GM21717 (cell line): ENCODE measurements around the gene HTRA3.

Source experiments
- ATAC-seq: cut with Tn5 transposase; IDR thresholded peaks from one replicate; pipeline ENCODE4 v1.9.1; 2021; ENCODE audit warnings: mild to moderate bottlenecking, moderate library complexity; ENCODE audit not compliant: unreplicated experiment

Gene HTRA3

GRCh38 chr4:8265171-8265929 lies 4.2 kb upstream of the HTRA3 start:
- no peak for ATAC-seq

DNA sequence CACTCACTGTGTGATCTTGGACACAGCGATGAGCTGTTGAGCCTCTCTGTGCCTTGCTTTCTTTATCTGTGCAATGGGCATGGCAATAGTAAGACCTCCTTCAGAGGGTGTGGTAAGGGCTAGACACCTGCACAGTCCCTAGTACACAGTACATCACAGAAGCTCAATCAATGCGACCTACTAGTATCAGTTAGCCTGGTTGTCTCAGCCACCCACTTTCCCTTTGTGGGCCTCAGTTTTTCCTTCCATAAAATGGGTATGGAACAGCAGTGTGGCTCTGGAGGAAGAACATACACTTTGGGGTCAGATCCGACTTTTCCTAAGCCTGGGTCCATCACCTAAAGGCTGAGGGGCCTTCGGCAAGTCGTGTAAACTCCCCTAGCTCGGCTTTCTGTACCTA lies 3.5 kb upstream of the HTRA3 start:
- ATAC-seq: no peak

- no peak for ATAC-seq
Observed at GRCh38 chr4:8266508-8266907, 3.0 kb upstream of the HTRA3 start.

DNA sequence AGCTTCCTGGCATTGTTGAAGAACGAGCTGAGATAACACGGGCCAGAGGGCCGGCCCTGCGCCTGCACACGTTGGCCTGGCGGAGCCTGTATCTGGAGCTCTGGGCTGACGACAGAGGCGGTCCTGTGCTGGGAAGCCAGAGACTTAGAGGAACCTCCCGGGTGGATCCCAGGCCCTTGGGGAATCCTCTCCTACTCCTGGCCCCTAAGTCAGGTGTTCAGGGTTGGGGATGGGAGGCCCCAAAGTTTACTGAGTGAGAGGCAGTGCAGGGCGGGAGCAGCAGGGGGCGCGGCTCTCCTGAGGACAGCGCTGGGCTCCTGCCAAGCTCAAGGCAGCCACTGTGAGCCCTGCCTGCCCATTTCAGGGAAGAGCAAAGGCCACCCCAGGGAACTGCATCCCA lies 2.5 kb upstream of the HTRA3 start:
- ATAC-seq: no peak

DNA sequence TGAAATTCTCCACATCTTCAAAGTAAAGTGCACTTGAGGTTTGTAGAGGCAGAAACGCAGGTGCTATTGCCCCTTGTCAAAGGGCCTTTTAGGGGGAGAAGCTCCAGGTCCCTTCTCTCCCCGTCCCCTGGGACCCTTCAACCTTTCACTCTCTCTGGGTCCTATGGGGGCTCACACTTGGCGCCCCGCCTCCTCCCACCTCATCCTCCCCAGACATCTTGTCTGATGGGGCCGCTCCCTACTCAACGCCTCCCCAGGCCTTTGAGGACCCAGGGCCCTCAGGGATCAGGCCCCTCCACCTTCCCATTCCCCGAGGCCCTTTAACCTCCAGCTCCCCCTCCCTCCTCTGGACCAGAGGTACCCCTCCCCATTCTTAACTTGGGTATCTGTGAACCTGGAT lies 1.3 kb upstream of the HTRA3 start:
- no peak for ATAC-seq

- no peak for ATAC-seq
Observed at GRCh38 chr4:8268901-8269534, 536 bp upstream of the HTRA3 start.

GRCh38 chr4:8270418-8270771 lies 841 bp downstream of the HTRA3 start:
- no peak for ATAC-seq

DNA sequence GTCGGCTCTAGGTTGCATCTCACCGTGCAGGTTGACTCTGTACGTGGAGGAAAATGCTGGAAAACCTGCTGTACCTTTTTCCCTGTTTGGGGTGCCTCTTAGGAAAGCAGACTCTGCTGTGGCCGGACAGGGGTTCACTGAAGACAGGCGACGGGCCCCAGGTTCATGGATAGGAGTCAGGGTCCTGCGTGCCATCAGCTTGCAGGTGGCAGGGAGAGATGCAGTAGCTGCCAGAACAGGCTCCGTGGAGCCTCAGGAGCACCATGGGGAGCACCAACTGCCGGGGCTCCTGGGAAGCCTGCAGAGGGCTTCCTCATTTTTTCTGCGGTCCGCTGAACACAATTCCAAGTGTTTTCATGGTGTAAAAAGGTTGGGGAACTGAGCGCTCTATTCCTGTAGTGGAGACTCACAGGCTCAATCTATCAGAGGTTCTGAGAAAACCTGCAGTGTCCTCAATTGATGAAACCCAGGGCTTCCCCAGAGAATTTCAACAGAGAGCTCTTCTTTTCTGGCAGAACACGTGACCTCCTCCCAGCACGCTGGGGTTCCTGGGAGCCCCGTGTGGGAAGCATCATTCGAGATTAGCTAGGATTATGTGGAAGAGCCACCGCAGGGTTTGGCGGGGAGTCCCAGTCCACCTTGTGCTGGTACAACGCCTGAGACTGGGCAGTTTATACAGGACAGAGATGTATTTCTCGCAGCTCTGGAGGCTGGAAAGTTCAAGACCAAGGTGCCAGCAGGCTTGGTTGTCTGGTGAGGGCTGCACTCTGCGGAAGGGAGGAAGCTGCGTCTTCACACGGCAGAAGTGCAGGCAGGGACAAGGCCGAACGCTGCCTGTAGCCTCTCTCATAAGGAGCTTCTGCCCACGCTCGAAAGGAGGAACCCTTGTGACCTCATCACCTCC lies 1.6 kb downstream of the HTRA3 start:
- no peak for ATAC-seq

GRCh38 chr4:8271821-8272220 lies 2.3 kb downstream of the HTRA3 start:
- no peak for ATAC-seq

DNA sequence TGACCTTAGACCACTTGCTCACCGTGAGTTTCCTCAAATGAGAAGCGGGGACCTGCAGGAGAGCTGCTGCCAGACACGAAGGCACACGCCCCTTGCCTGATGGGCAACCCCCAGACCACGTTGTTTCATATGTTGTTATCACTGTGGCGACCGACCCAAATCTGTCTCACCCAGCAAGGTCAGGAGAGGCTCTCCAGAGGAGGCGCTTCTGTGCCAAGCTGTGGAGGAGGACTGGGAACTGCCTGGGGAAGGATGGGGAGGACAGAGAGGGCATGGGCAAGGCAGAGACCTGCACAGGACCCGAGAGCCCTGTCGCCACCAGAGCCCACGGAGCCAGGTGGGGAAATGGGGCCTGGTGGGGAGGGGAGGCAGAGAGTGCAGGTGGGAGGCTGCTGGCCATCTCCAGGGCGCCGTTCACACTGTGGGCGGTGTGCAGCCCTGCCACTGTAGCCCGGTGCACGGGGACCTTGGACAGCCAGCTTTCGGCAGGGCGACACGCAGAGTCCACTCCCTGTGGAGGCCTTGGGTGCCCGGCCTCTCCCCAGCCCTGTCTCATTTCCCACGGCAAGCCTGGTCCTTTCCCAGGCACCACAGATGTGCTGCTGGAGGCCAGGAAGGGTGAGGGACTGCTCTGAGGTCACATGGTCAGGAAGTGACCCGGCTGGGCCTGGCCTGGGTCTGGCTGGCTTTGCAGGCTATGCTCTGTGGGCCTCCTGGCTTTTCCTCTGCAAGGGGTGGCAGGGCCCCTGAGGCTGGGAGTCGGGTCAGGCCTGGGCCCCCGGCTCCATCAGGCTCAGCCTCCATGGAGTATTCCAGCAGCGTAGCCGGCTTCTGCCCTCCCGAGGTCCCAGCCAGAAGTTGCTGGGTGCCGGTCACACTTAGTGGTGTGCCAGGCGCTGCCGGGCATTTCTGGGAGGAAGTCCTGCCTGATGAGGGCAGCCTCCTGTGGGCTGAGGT lies 3.2 kb downstream of the HTRA3 start:
- no peak for ATAC-seq

GRCh38 chr4:8273450-8273849 lies 3.9 kb downstream of the HTRA3 start:
- ATAC-seq: no peak

DNA sequence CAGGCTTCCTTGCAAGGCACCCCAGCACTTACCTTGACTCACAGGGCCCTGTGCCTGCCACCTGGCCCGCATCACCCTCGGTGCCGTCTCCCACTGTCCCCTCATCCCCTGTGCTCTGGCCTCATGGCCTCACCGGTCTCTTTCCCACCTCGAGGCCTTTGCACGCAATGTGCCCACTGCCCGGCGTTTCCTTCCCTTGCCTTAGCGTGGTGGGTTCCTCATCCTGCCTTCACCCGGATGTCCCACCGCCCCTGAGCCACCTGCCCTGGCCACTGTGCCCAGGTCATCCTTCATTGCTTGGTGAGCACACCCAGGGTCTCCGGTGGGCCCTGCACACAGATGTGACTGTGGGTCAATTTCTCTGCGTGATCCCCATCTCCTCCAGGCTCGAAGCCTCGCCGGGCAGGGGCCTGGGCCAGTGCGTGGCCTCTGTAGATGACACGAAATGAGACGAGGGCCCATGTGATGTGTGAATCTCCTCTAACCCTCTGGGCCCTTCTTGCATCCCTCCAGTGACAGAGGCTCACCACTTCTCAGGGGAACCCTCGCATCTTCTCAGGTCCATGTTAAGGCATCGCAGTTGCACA lies 4.6 kb downstream of the HTRA3 start:
- ATAC-seq: no peak

DNA sequence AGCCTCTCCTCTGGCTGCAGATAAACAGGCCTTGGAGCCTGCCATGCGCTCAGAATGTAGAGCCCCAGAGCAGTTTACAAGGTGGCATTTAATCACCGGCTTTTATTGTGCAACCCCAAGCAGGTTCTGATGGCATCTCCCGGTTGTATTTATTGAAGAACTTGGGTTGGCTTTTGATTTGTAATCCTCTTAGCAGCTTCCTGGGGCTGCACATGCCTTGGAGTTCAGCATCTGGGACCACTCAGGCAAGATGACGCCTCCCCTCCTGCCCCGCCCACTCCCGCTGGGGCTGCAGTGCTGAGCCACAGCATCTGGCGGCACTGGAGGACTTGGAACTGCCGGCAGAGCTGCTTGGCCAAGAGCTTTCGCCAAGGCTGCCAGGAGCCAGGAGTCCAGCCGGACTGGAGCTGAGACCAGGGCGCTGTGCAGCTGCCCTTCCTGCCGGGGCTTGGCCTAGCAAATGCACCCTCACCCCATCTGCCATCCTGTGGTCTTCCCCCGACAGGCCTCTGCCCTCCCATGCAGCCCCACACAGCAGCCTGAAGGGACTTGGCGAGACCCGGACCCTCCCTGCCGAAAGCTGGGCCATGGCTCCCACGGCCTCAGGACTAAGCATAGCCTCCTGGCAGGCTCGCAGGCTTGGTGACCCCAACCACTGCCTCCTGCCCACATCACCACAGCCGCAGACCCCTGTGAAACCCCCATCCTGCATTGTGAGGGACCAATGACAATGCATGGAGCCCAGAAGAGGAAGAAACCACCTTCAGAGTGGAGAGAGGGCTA lies 5.4 kb downstream of the HTRA3 start:
- no peak for ATAC-seq

- ATAC-seq: no peak
Observed at GRCh38 chr4:8275548-8275910, 6.0 kb downstream of the HTRA3 start.

GRCh38 chr4:8276358-8277240 lies 7.0 kb downstream of the HTRA3 start:
- no peak for ATAC-seq

- ATAC-seq: no peak
Observed at GRCh38 chr4:8277356-8278008, 7.9 kb downstream of the HTRA3 start.

GRCh38 chr4:8278009-8278395 lies 8.4 kb downstream of the HTRA3 start:
- no peak for ATAC-seq
